Suprapubic skin (tissue), 4 donors: ENCODE data around the gene KRTAP5-7. TPM values are rescaled to one million over a fixed set of nuclear protein-coding genes. Genes with fewer than 3 reads are reported as not detected.

Source experiments
- DNase-seq, 2 donors: peaks; one replicate each; pipeline ENCODE4 v3.0.0-alpha.2; 2019; ENCODE audit warnings: low spot score in 2 of 2
- H3K27ac ChIP-seq: fragments of 200-600 bp; sonication (generic); one replicate; pipeline ENCODE4 v1.5.1; 2019
- H3K27me3 ChIP-seq: fragments of 200-600 bp; sonication (generic); one replicate; pipeline ENCODE4 v1.5.1; 2019
- H3K36me3 ChIP-seq: fragments of 200-600 bp; sonication (generic); one replicate; pipeline ENCODE4 v1.5.1; 2019
- H3K4me1 ChIP-seq: fragments of 200-600 bp; sonication (generic); one replicate; pipeline ENCODE4 v1.5.1; 2019
- H3K4me3 ChIP-seq: fragments of 200-600 bp; sonication (generic); one replicate; pipeline ENCODE4 v1.5.1; 2019; ENCODE audit warnings: mild to moderate bottlenecking
- H3K9me3 ChIP-seq: fragments of 200-600 bp; sonication (generic); one replicate; pipeline ENCODE4 v1.5.1; 2019
- EP300 ChIP-seq: sonication (generic); formaldehyde crosslinking; IDR thresholded peaks from one replicate; pipeline ENCODE4 v1.6.1; 2017; ENCODE audit warnings: antibody characterized with exemption
- POLR2A ChIP-seq, 2 donors: fragments of 450-650 bp; IDR thresholded peaks; one replicate each; pipeline ENCODE4 v1.6.1; 2017; ENCODE audit warnings: antibody characterized with exemption in 2 of 2, mild to moderate bottlenecking in 2 of 2, moderate library complexity in 2 of 2
- POLR2AphosphoS5 ChIP-seq, 3 donors: sonication (generic); formaldehyde crosslinking; IDR thresholded peaks; one replicate each; pipeline ENCODE4 v1.6.1; 2017; ENCODE audit warnings: antibody characterized with exemption in 3 of 3
- WGBS: methylation state at CpG from one replicate; pipeline ENCODE4 v1.1.5; 2018; 5-methylcytosine and 5-hydroxymethylcytosine counted together
- total RNA-seq, 4 donors: library from RNA; depleted of rRNA; stranded (reverse); fragments of >200 nt; gene quantifications; one replicate each; pipeline ENCODE4 v1.1.0, GENCODE V29; 2016
- TF ChIP-seq, protein P1 (sequence below), 2 donors: fragments of 200-600 bp in 1 of 2; fragments of 450-650 bp in 1 of 2; sonication (generic) in 1 of 2; IDR thresholded peaks; one replicate each; pipeline ENCODE4 v1.5.1; 2016 to 2019; ENCODE audit warnings: antibody characterized with exemption in 2 of 2, mild to moderate bottlenecking in 1 of 2, moderate library complexity in 1 of 2

KRTAP5-7 gene
- total RNA-seq, 4 donors from 2014 or later, result 0.42 to 3.0 (median 1.0) TPM; not detected in 1

DNA sequence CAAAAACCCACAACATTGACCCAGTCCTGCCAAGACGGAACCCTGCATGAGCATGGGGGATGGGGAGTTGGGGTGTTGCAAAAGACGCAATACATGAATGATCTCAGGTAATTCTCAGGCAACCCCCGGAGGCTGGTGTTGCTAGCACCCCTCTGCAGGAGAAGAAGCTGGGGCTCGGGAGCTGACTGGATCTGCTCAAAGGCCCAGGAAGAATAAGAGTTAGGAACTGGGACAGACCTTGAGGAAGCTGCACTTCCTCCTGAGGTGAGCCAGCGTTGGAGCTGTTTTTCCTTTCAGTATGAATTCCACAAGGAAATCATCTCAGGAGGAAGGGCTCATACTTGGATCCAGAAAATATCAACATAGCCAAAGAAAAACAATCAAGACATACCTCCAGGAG, 21.1 kb downstream of the KRTAP5-7 start, which contains the start of gene KRTAP5-9:
Gene KRTAP5-9, plus strand, starts transcription at position 301 of the 400 bp plus-strand sequence. CDS start 238 bp downstream, outside the sequence.
- 76% methylated on average over 5 of the region's 5 CpGs for WGBS
- Histone ChIP-seq H3K4me1 (no peaks in the 10 kb centered on the region), H3K27ac (no peak within 1 kb of the TSS), H3K27me3 (peaks cover 4% of the 10 kb centered on the region), H3K36me3 (no peaks in the 10 kb centered on the region), H3K9me3 (no peaks in the 10 kb centered on the region), H3K4me3 (no peak within 1 kb of the TSS)
- TF ChIP-seq POLR2A (IDR thresholded peaks at IDR 0.05) (no peak), POLR2AphosphoS5 (IDR thresholded peaks at IDR 0.05) (no peak), EP300 (no peak)
- TF ChIP-seq, protein P1, sequence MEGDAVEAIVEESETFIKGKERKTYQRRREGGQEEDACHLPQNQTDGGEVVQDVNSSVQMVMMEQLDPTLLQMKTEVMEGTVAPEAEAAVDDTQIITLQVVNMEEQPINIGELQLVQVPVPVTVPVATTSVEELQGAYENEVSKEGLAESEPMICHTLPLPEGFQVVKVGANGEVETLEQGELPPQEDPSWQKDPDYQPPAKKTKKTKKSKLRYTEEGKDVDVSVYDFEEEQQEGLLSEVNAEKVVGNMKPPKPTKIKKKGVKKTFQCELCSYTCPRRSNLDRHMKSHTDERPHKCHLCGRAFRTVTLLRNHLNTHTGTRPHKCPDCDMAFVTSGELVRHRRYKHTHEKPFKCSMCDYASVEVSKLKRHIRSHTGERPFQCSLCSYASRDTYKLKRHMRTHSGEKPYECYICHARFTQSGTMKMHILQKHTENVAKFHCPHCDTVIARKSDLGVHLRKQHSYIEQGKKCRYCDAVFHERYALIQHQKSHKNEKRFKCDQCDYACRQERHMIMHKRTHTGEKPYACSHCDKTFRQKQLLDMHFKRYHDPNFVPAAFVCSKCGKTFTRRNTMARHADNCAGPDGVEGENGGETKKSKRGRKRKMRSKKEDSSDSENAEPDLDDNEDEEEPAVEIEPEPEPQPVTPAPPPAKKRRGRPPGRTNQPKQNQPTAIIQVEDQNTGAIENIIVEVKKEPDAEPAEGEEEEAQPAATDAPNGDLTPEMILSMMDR (IDR thresholded peaks at IDR 0.05), result no peak
- DNase-seq, result no peak

DNA sequence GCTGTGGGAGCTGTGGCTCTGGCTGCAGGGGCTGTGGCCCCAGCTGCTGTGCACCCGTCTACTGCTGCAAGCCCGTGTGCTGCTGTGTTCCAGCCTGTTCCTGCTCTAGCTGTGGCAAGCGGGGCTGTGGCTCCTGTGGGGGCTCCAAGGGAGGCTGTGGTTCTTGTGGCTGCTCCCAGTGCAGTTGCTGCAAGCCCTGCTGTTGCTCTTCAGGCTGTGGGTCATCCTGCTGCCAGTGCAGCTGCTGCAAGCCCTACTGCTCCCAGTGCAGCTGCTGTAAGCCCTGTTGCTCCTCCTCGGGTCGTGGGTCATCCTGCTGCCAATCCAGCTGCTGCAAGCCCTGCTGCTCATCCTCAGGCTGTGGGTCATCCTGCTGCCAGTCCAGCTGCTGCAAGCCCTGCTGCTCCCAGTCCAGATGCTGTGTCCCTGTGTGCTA, 21.7 kb downstream of the KRTAP5-7 start:
- no peak overlapping the region for H3K27ac ChIP-seq
- 80% methylated on average over 1 of the region's 5 CpGs for WGBS
- no peaks in the 10 kb centered on the region for H3K9me3 ChIP-seq
- no peaks in the 10 kb centered on the region for H3K4me1 ChIP-seq
- DNase-seq, result no peak
- no peak for TF ChIP-seq EP300
- TF ChIP-seq, protein P1 (IDR thresholded peaks at IDR 0.05), result no peak
- no peak for TF ChIP-seq POLR2AphosphoS5 (IDR thresholded peaks at IDR 0.05)
- no peak for TF ChIP-seq POLR2A (IDR thresholded peaks at IDR 0.05)
- H3K36me3 ChIP-seq, result no peaks in the 10 kb centered on the region
- H3K4me3 ChIP-seq, result no peak overlapping the region
- peaks cover 4% of the 10 kb centered on the region for H3K27me3 ChIP-seq

DNA sequence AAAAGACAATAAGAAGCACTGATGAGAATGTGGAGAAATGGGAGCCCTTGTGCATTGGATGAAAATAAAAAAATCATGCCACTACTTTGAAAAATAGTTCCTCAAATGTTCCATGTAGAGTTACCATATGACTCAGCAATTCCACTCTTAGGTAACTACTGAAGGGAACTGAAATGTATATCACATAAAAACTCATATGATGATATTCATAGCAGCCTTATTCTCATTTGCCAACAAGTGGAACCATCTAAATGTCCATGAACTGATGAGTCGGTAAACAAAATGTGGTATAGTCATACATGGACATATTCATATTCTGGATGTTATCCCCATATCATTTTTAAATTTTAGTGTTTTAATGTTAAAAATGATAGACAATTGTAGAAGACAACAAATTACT, 24.6 kb downstream of the KRTAP5-7 start:
- Histone ChIP-seq H3K9me3 (no peaks in the 10 kb centered on the region), H3K27ac (no peak overlapping the region), H3K27me3 (peaks cover 8% of the 10 kb centered on the region), H3K4me1 (no peaks in the 10 kb centered on the region), H3K4me3 (no peak overlapping the region), H3K36me3 (no peaks in the 10 kb centered on the region)
- 97% methylated on average over 1 of the region's 1 CpG for WGBS
- TF ChIP-seq POLR2A (IDR thresholded peaks at IDR 0.05) (no peak), EP300 (no peak), POLR2AphosphoS5 (IDR thresholded peaks at IDR 0.05) (no peak)
- TF ChIP-seq, protein P1 (IDR thresholded peaks at IDR 0.05), result no peak
- DNase-seq, result no peak

DNA sequence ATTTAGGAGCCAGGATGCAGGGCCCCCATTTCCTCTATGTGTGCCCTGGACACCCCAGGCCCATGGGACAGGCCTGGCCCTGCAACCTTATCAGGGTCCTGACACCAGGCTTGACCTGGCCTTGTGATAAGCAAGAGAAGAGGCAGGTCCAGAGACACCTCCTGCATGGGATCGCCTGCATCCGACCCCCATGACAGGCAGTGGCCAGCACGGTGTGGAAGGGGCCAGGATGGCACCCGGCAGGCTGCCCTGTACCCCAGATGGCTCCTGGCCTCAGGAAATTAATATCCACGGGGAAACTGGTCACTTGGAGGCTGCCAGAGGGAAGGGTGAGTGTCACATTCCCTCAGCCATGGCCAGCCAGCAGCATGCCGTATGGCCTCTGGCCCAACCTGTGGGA, 27.9 kb downstream of the KRTAP5-7 start:
- WGBS, result 100% methylated on average over 2 of the region's 6 CpGs
- no peak for TF ChIP-seq EP300
- TF ChIP-seq POLR2AphosphoS5 (IDR thresholded peaks at IDR 0.05), result no peak
- no peak for TF ChIP-seq POLR2A (IDR thresholded peaks at IDR 0.05)
- DNase-seq, result no peak
- H3K9me3 ChIP-seq, result no peaks in the 10 kb centered on the region
- no peaks in the 10 kb centered on the region for H3K4me1 ChIP-seq
- H3K27me3 ChIP-seq, result peaks cover 3% of the 10 kb centered on the region
- no peak overlapping the region for H3K27ac ChIP-seq
- H3K36me3 ChIP-seq, result no peaks in the 10 kb centered on the region
- H3K4me3 ChIP-seq, result no peak overlapping the region

DNA sequence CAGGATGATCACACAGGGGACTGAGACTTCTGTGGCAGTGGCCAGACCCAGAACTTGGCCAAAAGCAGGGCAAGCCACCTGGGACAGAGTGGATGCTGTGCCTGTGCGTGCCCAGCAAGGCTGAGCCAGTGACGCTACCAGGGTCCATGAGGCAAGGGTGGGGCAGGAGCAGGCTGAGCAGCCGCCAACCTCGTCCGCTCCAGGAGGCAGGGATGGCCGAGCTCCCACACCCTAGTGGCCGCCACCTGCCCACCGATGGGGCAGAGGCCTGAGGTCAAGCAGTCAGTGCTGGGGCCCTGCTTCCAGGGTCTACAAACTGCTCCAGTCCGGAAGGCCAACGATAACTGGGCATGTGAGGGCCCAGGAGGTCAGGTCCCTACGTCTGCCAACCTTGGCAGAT, 28.4 kb downstream of the KRTAP5-7 start:
- Histone ChIP-seq H3K4me3 (no peak overlapping the region), H3K4me1 (no peaks in the 10 kb centered on the region), H3K27ac (no peak overlapping the region), H3K36me3 (no peaks in the 10 kb centered on the region), H3K27me3 (peaks cover 3% of the 10 kb centered on the region), H3K9me3 (no peaks in the 10 kb centered on the region)
- WGBS, result 88% methylated on average over 3 of the region's 11 CpGs
- DNase-seq, result no peak
- TF ChIP-seq, protein P1 (IDR thresholded peaks at IDR 0.05), result no peak
- TF ChIP-seq POLR2A (IDR thresholded peaks at IDR 0.05) (no peak), POLR2AphosphoS5 (IDR thresholded peaks at IDR 0.05) (no peak), EP300 (no peak)

DNA sequence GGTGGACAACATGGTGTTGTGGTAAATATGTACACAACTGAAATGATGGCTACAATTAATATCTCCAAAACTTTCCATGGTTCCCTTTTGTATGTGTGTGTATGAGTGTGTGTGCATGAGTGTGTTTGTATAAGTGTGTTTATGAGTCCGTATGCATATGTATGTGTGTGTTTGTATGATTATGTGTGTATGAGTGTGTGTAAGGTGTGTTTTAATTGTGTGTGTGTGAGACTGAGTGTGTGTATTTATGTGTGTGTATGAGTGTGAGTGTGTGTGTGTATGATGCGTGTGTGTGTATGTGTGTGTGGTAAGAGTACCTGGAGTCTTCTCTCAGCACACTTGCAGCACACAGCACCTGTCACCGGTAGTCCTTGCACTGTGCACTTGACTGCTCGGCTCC, 29.0 kb downstream of the KRTAP5-7 start:
- 89% methylated on average over 4 of the region's 4 CpGs for WGBS
- Histone ChIP-seq H3K4me3 (no peak overlapping the region), H3K9me3 (no peaks in the 10 kb centered on the region), H3K4me1 (no peaks in the 10 kb centered on the region), H3K27ac (no peak overlapping the region), H3K27me3 (peaks cover 3% of the 10 kb centered on the region), H3K36me3 (no peaks in the 10 kb centered on the region)
- TF ChIP-seq POLR2A (IDR thresholded peaks at IDR 0.05) (no peak), POLR2AphosphoS5 (IDR thresholded peaks at IDR 0.05) (no peak), EP300 (no peak)
- TF ChIP-seq, protein P1 (IDR thresholded peaks at IDR 0.05), result no peak
- no peak for DNase-seq
